Measurements from ENCODE around the gene PJVK. TPM values are rescaled to one million over a fixed set of nuclear protein-coding genes. Genes with fewer than 3 reads are reported as not detected.

PJVK gene
- polyA plus RNA-seq, 3 donors from 2014 or later: 0.19 TPM; not detected in 2

GRCh38 chr2:178479275-178479616, 28.1 kb downstream of the PJVK start:
- Mint-ChIP-seq H3K9me3 (no peaks in the 10 kb centered on the region), H3K27me3 (ENCODE audit: low read depth in 3 of 3) (peaks cover 8 to 18% (median 10%) of the 10 kb centered on the region in 3 donors), H3K27ac (peak overlapping the region; percentile 97 to 99 (median 99)), H3K4me1 (peaks cover 43 to 46% of the 10 kb centered on the region in 2 donors), H3K36me3 (no peaks in the 10 kb centered on the region), H3K4me3 (peak overlapping the region; percentile 95 to 99 (median 97))
- DNase-seq: no peak

GRCh38 chr2:178479758-178480226, 28.6 kb downstream of the PJVK start:
- no peaks in the 10 kb centered on the region for H3K9me3 Mint-ChIP-seq
- no peaks in the 10 kb centered on the region for H3K36me3 Mint-ChIP-seq
- peaks cover 45 to 46% of the 10 kb centered on the region in 2 donors for H3K4me1 Mint-ChIP-seq
- peak overlapping the region; percentile 97 to 99 (median 99) for H3K27ac Mint-ChIP-seq
- H3K27me3 Mint-ChIP-seq (ENCODE audit: low read depth in 3 of 3): peaks cover 8 to 18% (median 10%) of the 10 kb centered on the region in 3 donors
- H3K4me3 Mint-ChIP-seq: peak overlapping the region; percentile 95 to 99 (median 97)
- no peak for DNase-seq

- DNase-seq: peak; percentile 83 to 86 (median 86)
- Mint-ChIP-seq H3K27me3 (ENCODE audit: low read depth in 3 of 3) (peaks cover 8 to 18% (median 10%) of the 10 kb centered on the region in 3 donors), H3K4me3 (peak within 1 kb of the TSS; percentile 95 to 99 (median 97)), H3K9me3 (no peaks in the 10 kb centered on the region), H3K36me3 (no peaks in the 10 kb centered on the region), H3K27ac (peak within 1 kb of the TSS; percentile 97 to 99 (median 99)), H3K4me1 (peaks cover 47 to 50% of the 10 kb centered on the region in 2 donors)
Observed at GRCh38 chr2:178480227-178481181, 29.3 kb downstream of the PJVK start, which contains the start of gene PLEKHA3. Gene PLEKHA3 (plus strand): TSS chr2:178480457. CDS start chr2:178480870, 413 bp downstream.

GRCh38 chr2:178482437-178482836, 31.3 kb downstream of the PJVK start:
- Mint-ChIP-seq H3K9me3 (no peaks in the 10 kb centered on the region), H3K36me3 (peaks cover 5 to 9% (median 8%) of the 10 kb centered on the region in 3 donors), H3K4me3 (peak overlapping the region; percentile 29 to 96 (median 94)), H3K4me1 (peaks cover 51 to 66% of the 10 kb centered on the region in 2 donors), H3K27ac (peak overlapping the region in 2 of 6 donors; percentile 28 to 45), H3K27me3 (ENCODE audit: low read depth in 3 of 3) (peaks cover 8 to 18% (median 10%) of the 10 kb centered on the region in 3 donors)
- DNase-seq: no peak

DNA sequence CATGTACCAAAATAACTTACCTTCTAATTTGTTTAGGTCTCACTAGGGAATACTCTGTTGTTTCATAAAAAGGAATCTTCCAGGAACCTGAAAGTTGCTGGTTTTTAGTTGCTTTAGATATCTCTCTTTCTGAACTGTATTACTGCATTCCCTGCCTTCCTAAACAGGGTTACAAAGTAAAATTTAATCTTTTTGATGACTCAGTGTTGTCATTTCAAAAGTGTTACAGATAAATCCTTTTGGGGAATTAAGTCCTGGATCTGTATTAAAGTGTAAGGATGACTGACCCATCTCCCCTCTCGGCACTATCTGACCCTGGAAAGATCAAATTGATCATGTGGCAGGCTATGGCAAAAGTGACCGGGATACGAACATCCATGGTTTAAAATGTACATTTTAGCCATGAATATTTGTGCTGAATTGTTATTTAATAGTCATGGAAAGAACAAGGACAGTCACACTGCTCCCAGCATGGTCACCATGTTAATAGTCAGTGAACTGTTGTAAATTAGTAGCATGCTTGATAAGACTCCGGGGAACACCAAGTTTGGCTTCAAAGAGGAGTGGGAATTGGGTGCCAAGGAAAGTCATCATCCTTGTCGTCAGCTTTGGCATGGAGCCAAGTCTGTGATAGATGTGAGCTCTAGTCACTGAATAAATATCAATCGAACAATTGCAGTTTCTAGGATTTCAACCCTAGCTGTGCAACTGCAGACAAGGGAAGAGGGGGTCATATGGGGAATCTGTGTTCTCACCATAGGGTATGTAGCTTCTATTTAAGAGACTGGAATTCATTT, 33.3 kb downstream of the PJVK start:
- H3K27ac Mint-ChIP-seq: no peak overlapping the region
- no peak for DNase-seq
- H3K4me1 Mint-ChIP-seq: peaks cover 44 to 65% of the 10 kb centered on the region in 2 donors
- H3K9me3 Mint-ChIP-seq: no peaks in the 10 kb centered on the region
- peaks cover 6 to 13% (median 9%) of the 10 kb centered on the region in 3 donors for H3K36me3 Mint-ChIP-seq
- peaks cover 3 to 7% (median 4%) of the 10 kb centered on the region in 3 donors for H3K27me3 Mint-ChIP-seq (ENCODE audit: low read depth in 3 of 3)
- H3K4me3 Mint-ChIP-seq: no peak overlapping the region

DNA sequence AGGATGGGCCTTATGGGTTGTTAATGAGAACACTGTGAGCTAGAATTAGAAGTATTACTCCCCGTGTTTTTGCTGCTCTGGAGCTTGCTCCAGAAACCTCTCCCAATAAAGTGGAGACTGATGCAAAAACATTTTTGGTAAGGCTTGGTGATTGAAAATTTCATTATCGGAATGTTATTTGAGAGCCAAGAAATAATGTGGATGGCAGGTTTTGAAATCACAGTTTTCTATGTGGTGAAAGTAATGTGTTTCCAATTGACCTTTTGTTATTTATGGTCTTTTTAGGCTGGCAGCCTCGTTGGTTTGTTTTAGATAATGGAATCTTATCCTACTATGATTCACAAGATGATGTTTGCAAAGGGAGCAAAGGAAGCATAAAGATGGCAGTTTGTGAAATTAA, 34.2 kb downstream of the PJVK start:
- no peaks in the 10 kb centered on the region for H3K9me3 Mint-ChIP-seq
- H3K36me3 Mint-ChIP-seq: peaks cover 11 to 21% (median 13%) of the 10 kb centered on the region in 3 donors

DNA sequence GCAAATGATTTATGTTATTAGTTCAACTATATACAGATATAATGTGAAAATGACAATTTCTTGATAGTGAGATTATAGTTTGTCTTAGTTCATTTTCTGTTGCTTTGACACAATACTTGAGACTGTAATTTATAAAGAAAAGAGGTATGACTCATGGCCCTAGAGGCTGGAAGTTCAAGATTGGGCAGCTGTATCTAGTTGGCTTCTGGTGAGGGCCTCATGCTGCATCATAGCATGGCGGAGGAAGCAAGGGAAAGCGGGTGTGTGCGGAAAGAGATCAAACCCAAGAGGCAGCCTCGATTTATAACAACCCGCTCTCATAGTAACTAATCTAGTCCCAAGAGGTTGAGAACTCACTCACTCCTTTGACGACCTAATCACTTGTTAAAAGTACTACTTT, 40.4 kb downstream of the PJVK start:
- Mint-ChIP-seq H3K27me3 (ENCODE audit: low read depth in 3 of 3) (peaks cover 0 to 3% (median 0%) of the 10 kb centered on the region in 3 donors), H3K4me3 (no peak overlapping the region), H3K36me3 (peaks cover 18 to 48% (median 27%) of the 10 kb centered on the region in 3 donors), H3K27ac (no peak overlapping the region), H3K9me3 (no peaks in the 10 kb centered on the region), H3K4me1 (peaks cover 10 to 25% of the 10 kb centered on the region in 2 donors)
- no peak for DNase-seq

More for the DNA sequence above, 34.2 kb downstream of the PJVK start:
- no peak for DNase-seq
- H3K27ac Mint-ChIP-seq: no peak overlapping the region
- H3K27me3 Mint-ChIP-seq (ENCODE audit: low read depth in 3 of 3): peaks cover 3 to 4% (median 3%) of the 10 kb centered on the region in 3 donors
- H3K4me1 Mint-ChIP-seq: peaks cover 42 to 63% of the 10 kb centered on the region in 2 donors
- no peak overlapping the region for H3K4me3 Mint-ChIP-seq

- no peaks in the 10 kb centered on the region for H3K9me3 Mint-ChIP-seq
- peaks cover 0 to 2% (median 2%) of the 10 kb centered on the region in 3 donors for H3K27me3 Mint-ChIP-seq (ENCODE audit: low read depth in 3 of 3)
- H3K4me1 Mint-ChIP-seq: no peaks in the 10 kb centered on the region
- H3K27ac Mint-ChIP-seq: peak overlapping the region in 1 of 6 donors; percentile 4
- H3K36me3 Mint-ChIP-seq: peaks cover 22 to 47% (median 30%) of the 10 kb centered on the region in 3 donors
- no peak for DNase-seq
- H3K4me3 Mint-ChIP-seq: no peak overlapping the region
Observed at GRCh38 chr2:178496049-178496448, 44.9 kb downstream of the PJVK start.

GRCh38 chr2:178498137-178498536, 47.0 kb downstream of the PJVK start:
- no peaks in the 10 kb centered on the region for H3K4me1 Mint-ChIP-seq
- H3K27me3 Mint-ChIP-seq (ENCODE audit: low read depth in 3 of 3): peaks cover 0 to 4% (median 2%) of the 10 kb centered on the region in 3 donors
- no peak overlapping the region for H3K4me3 Mint-ChIP-seq
- no peak for DNase-seq
- peaks cover 24 to 60% (median 37%) of the 10 kb centered on the region in 3 donors for H3K36me3 Mint-ChIP-seq
- H3K9me3 Mint-ChIP-seq: no peaks in the 10 kb centered on the region
- peak overlapping the region in 1 of 6 donors; percentile 24 for H3K27ac Mint-ChIP-seq

GRCh38 chr2:178499640-178500039, 48.5 kb downstream of the PJVK start:
- no peak for DNase-seq
- Mint-ChIP-seq H3K9me3 (no peaks in the 10 kb centered on the region), H3K4me1 (no peaks in the 10 kb centered on the region), H3K27me3 (ENCODE audit: low read depth in 3 of 3) (peaks cover 0 to 4% (median 0%) of the 10 kb centered on the region in 3 donors), H3K27ac (no peak overlapping the region), H3K4me3 (no peak overlapping the region), H3K36me3 (peaks cover 24 to 61% (median 31%) of the 10 kb centered on the region in 3 donors)

DNA sequence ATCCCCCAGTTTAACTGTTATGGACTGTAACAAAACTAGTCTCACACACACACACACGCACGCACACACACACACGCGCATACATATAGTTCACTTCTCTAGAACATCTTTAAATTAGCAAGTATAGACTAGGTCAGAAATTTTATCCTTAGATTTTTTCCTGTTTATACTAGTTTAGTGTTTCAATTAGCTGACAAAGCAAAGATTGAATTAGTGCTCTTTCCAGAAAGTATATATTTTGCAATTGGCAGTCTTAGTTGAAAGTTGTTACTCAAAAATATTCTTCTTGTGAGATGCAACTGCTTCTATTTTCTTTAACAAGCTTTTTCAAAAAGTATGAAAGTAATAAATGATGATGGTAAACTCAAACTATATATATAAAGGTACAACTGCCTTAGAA, 51.6 kb downstream of the PJVK start:
- Mint-ChIP-seq H3K4me1 (no peaks in the 10 kb centered on the region), H3K27ac (no peak overlapping the region), H3K4me3 (no peak overlapping the region), H3K36me3 (peaks cover 25 to 44% (median 29%) of the 10 kb centered on the region in 3 donors), H3K9me3 (no peaks in the 10 kb centered on the region), H3K27me3 (ENCODE audit: low read depth in 3 of 3) (peaks cover 0 to 2% (median 0%) of the 10 kb centered on the region in 3 donors)
- DNase-seq: no peak

GRCh38 chr2:178506101-178506500, 54.9 kb downstream of the PJVK start:
- Mint-ChIP-seq H3K36me3 (peaks cover 13 to 31% (median 17%) of the 10 kb centered on the region in 3 donors), H3K4me3 (no peak overlapping the region), H3K27ac (peak overlapping the region in 2 of 6 donors; percentile 23 to 46), H3K9me3 (no peaks in the 10 kb centered on the region), H3K27me3 (ENCODE audit: low read depth in 3 of 3) (peaks cover 0 to 2% (median 0%) of the 10 kb centered on the region in 3 donors), H3K4me1 (no peaks in the 10 kb centered on the region)
- no peak for DNase-seq

GRCh38 chr2:178506524-178506923, 55.3 kb downstream of the PJVK start:
- Mint-ChIP-seq H3K9me3 (no peaks in the 10 kb centered on the region), H3K4me1 (no peaks in the 10 kb centered on the region), H3K4me3 (no peak overlapping the region), H3K36me3 (peaks cover 9 to 27% (median 14%) of the 10 kb centered on the region in 3 donors), H3K27ac (peak overlapping the region in 2 of 6 donors; percentile 23 to 46), H3K27me3 (ENCODE audit: low read depth in 3 of 3) (peaks cover 0 to 2% (median 0%) of the 10 kb centered on the region in 3 donors)
- no peak for DNase-seq
